ENCODE data around the gene HAPLN2. TPM values are rescaled to one million over a fixed set of nuclear protein-coding genes. Genes with fewer than 3 reads are reported as not detected.

The HAPLN2 gene
- total and polyA plus RNA-seq, 2 of the 8 experiments (the other 6 are each of a cell fraction or from before 2014, with no cell fraction given): 0.19 to 0.51 TPM

DNA sequence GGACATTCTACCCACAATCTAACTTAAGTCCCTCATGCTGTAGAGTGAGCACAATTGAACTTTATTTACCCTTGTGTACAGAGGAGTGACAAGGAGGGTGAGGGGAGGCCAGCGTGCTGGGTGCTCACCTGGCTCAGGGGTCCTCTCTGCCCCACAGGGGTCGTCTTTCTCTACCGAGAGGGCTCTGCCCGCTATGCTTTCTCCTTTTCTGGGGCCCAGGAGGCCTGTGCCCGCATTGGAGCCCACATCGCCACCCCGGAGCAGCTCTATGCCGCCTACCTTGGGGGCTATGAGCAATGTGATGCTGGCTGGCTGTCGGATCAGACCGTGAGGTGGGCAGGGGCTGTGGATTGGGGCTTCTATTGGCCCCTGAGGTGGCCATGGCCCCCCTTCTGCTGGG is 28.1 kb downstream of the HAPLN2 start:
- no peaks in the 10 kb centered on the region for H3K79me2 ChIP-seq (ENCODE audit: control insufficient read depth in 1 of 2, insufficient read depth in 2 of 2, low read length in 2 of 2)
- peak overlapping the region in 1 of 2 experiments; percentile 65; a peak in 2 of 4 replicates for H3K4me2 ChIP-seq (ENCODE audit: insufficient read depth in 1 of 2, low read depth in 2 of 2, low read length in 2 of 2)
- no peak overlapping the region for H2BK15ac ChIP-seq (ENCODE audit: low read length)
- H3K4me3 ChIP-seq (ENCODE audit: extremely low read depth in 1 of 4, insufficient read depth in 2 of 4, low read depth in 3 of 4, low read length in 4 of 4): no peak overlapping the region
- 93% methylated on average over 10 of the region's 10 CpGs; no CpG with 5 or more reads in 1 of the 2 experiments for WGBS, 2 experiments (ENCODE audit: extremely low coverage in 1 of 2, insufficient coverage in 1 of 2, insufficient read length in 1 of 2, insufficient replicate concordance in 2 of 2, low coverage in 1 of 2, low lambda C conversion rate in 2 of 2, missing lambda C conversion rate in 1 of 2)
- peaks cover 7 to 13% (median 9%) of the 10 kb centered on the region in 4 experiments for H3K4me1 ChIP-seq (replicated peaks in 1 of 4; ENCODE audit: control insufficient read depth in 3 of 4, insufficient read depth in 4 of 4, low read length in 3 of 4)
- ChIA-PET POLR2A (ENCODE audit: partially characterized antibody) (interaction anchor here (2.3 to 4.5 kb wide), 2 partner anchors 20 to 45 kb away, joined by 5 to 15 read pairs; no protein-coding TSS in a partner anchor), CTCF (ENCODE audit: partially characterized antibody) (interaction anchor here (0.6 to 43.0 kb wide), 7 partner anchors 13 to 147 kb away, joined by 3 to 868 read pairs (median 14); partner anchors contain the start of genes HAPLN2, MEF2D, NAXE and NES)
- no peak overlapping the region for H3K9ac ChIP-seq (replicated peaks in 1 of 4; ENCODE audit: extremely low read depth in 1 of 4, low read depth in 3 of 4, low read length in 3 of 4)
- H2AFZ ChIP-seq (ENCODE audit: low read length): no peak overlapping the region
- no peaks in the 10 kb centered on the region for H3K9me3 ChIP-seq (ENCODE audit: insufficient read depth in 2 of 2, low read depth in 1 of 2, low read length in 1 of 2)
- no peak overlapping the region for H4K5ac ChIP-seq (ENCODE audit: insufficient read length, low read depth, low read length)
- no peak overlapping the region for H3K18ac ChIP-seq (ENCODE audit: extremely low read depth, low read length)
- H4K91ac ChIP-seq (replicated peaks; ENCODE audit: insufficient read length, low read length): no peak overlapping the region
- peaks cover 7 to 53% (median 38%) of the 10 kb centered on the region in 4 experiments for H3K27me3 ChIP-seq (replicated peaks in 1 of 4; ENCODE audit: control insufficient read depth in 3 of 4, extremely low read depth in 1 of 4, insufficient read depth in 3 of 4, low read length in 3 of 4)
- H2AK5ac ChIP-seq (ENCODE audit: low read depth, low read length): no peak overlapping the region; the same call in 1 of the 2 replicates
- H3K4ac ChIP-seq (replicated peaks; ENCODE audit: insufficient read length, low read depth, low read length): no peak overlapping the region
- no peak for DNase-seq (ENCODE audit: low read depth in 1 of 2, low spot score in 2 of 2)
- no peak overlapping the region for H4K8ac ChIP-seq (ENCODE audit: extremely low read depth, insufficient read depth, low read length)
- H3K79me1 ChIP-seq (ENCODE audit: low read depth, low read length): no peaks in the 10 kb centered on the region
- H3K23ac ChIP-seq (ENCODE audit: insufficient read length): no peak overlapping the region
- H3K27ac ChIP-seq (ENCODE audit: low read depth, low read length): no peak overlapping the region
- H2BK120ac ChIP-seq (replicated peaks; ENCODE audit: low read depth, low read length): no peak overlapping the region
- H2BK12ac ChIP-seq (ENCODE audit: low read depth, low read length): no peak overlapping the region
- H3K14ac ChIP-seq (ENCODE audit: insufficient read length): no peak overlapping the region
- FAIRE-seq: no peak
- peaks cover 0 to 6% of the 10 kb centered on the region in 2 experiments for H4K20me1 ChIP-seq (replicated peaks in 1 of 2; ENCODE audit: control insufficient read depth in 1 of 2, insufficient read depth in 2 of 2, low read length in 2 of 2)
- no peaks in the 10 kb centered on the region for H3K36me3 ChIP-seq (ENCODE audit: control insufficient read depth in 2 of 4, insufficient read depth in 4 of 4, low read length in 3 of 4)
- no peak overlapping the region for H2BK20ac ChIP-seq (ENCODE audit: low read length)
- no peak overlapping the region for H2BK5ac ChIP-seq (ENCODE audit: low read depth, low read length)
- H3K56ac ChIP-seq (replicated peaks; ENCODE audit: insufficient read length, low read depth, low read length): no peak overlapping the region
- peaks cover 4% of the 10 kb centered on the region; the same call in 1 of the 2 replicates for H3K23me2 ChIP-seq (ENCODE audit: low read depth, low read length)
- TF ChIP-seq CTBP2 (IDR thresholded peaks at IDR 0.05; ENCODE audit: borderline replicate concordance, insufficient read depth, insufficient read length, low read length) (no peak), EGR1 (IDR thresholded peaks at IDR 0.05; ENCODE audit: borderline replicate concordance, low read depth, low read length) (no peak), TAF1 (IDR thresholded peaks at IDR 0.05; ENCODE audit: low read depth, low read length) (no peak), RNF2 (IDR thresholded peaks at IDR 0.05; ENCODE audit: borderline replicate concordance, low read depth, low read length, missing control alignments, poor library complexity, severe bottlenecking) (no peak), YY1 (IDR thresholded peaks at IDR 0.05; ENCODE audit: low read depth, low read length) (no peak), POLR2AphosphoS5 (IDR thresholded peaks at IDR 0.05; ENCODE audit: low read depth, low read length) (no peak), CREB1 (IDR thresholded peaks at IDR 0.05) (no peak), SUZ12 (IDR thresholded peaks at IDR 0.05; ENCODE audit: low read length) (no peak), KDM4A (IDR thresholded peaks at IDR 0.05; ENCODE audit: low read depth, low read length, severe bottlenecking) (no peak), TAF7 (optimal IDR thresholded peaks at IDR 0.05; ENCODE audit: borderline replicate concordance, low read depth, low read length) (no peak), PHF8 (conservative IDR thresholded peaks at IDR 0.05; ENCODE audit: low read depth, low read length) (no peak), RBBP5 (IDR thresholded peaks at IDR 0.05; ENCODE audit: borderline replicate concordance, low read depth, low read length) (no peak)
- TF ChIP-seq, protein P1, sequence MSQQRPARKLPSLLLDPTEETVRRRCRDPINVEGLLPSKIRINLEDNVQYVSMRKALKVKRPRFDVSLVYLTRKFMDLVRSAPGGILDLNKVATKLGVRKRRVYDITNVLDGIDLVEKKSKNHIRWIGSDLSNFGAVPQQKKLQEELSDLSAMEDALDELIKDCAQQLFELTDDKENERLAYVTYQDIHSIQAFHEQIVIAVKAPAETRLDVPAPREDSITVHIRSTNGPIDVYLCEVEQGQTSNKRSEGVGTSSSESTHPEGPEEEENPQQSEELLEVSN (IDR thresholded peaks at IDR 0.05): no peak

Data from H1 (cell line).